ENCODE data around the gene HTR3D. TPM values are rescaled to one million over a fixed set of nuclear protein-coding genes. Genes with fewer than 3 reads are reported as not detected.
"Not testable (repeated sequence)": the region's sequence is repeated elsewhere in the genome, so short reads cannot be mapped to it uniquely, and the experiment has no call there.

The HTR3D gene
- polyA plus RNA-seq, 1 of the 3 experiments (the other 2 are of a cell fraction) = not detected

GRCh38 chr3:184037816-184038215, 6.3 kb downstream of the HTR3D start:
- H3K4me3 ChIP-seq (ENCODE audit: low read depth in 2 of 2, low read length in 1 of 2) = no peak overlapping the region
- no peak for DNase-seq
- H3K9me2 ChIP-seq = no peaks in the 10 kb centered on the region
- CTCF ChIA-PET = no interaction called here
- WGBS (ENCODE audit: low lambda C conversion rate) = 74% methylated on average over 7 of the region's 7 CpGs
- H3K9ac ChIP-seq = no peak overlapping the region
- H3K9me3 ChIP-seq = no peaks in the 10 kb centered on the region
- no peak overlapping the region for H2AFZ ChIP-seq (ENCODE audit: low read depth)
- no peak for TF ChIP-seq RAD21 (IDR thresholded peaks at IDR 0.05; ENCODE audit: low read length)
- TF ChIP-seq MAX (IDR thresholded peaks at IDR 0.05; ENCODE audit: low read depth) = no peak
- TF ChIP-seq NFIC (IDR thresholded peaks at IDR 0.05; ENCODE audit: borderline replicate concordance) = no peak
- no peak for TF ChIP-seq GABPA (IDR thresholded peaks at IDR 0.05; ENCODE audit: low read depth)
- no peak for TF ChIP-seq ELF1 (IDR thresholded peaks at IDR 0.05)
- TF ChIP-seq IRF3 (IDR thresholded peaks at IDR 0.05; ENCODE audit: low read depth, low read length) = no peak
- no peak for TF ChIP-seq POLR2AphosphoS5 (IDR thresholded peaks at IDR 0.05; ENCODE audit: low read depth, low read length)
- TF ChIP-seq MXI1 (IDR thresholded peaks at IDR 0.05; ENCODE audit: low read depth, low read length) = no peak
- no peak for TF ChIP-seq FOXM1 (IDR thresholded peaks at IDR 0.05; ENCODE audit: low read depth)
- TF ChIP-seq ZBTB33 (IDR thresholded peaks at IDR 0.05; ENCODE audit: borderline replicate concordance, low read depth) = no peak
- no peak for TF ChIP-seq REST (IDR thresholded peaks at IDR 0.05; ENCODE audit: low read depth, low read length)
- TF ChIP-seq NRF1 (IDR thresholded peaks at IDR 0.05; ENCODE audit: low read depth, low read length) = no peak
- no peak for TF ChIP-seq EZH2phosphoT487 (IDR thresholded peaks at IDR 0.05; ENCODE audit: borderline replicate concordance, low read depth)
- no peaks in the 10 kb centered on the region for H3K36me3 ChIP-seq (replicated peaks in 1 of 2; ENCODE audit: control insufficient read depth in 1 of 2, insufficient read depth in 2 of 2, low read length in 1 of 2)
- POLR2A ChIA-PET = no interaction called here
- no peaks in the 10 kb centered on the region for H3F3A ChIP-seq (replicated peaks; ENCODE audit: insufficient read depth)
- H3K79me2 ChIP-seq (ENCODE audit: insufficient read depth) = no peaks in the 10 kb centered on the region
- H3K27me3 ChIP-seq (ENCODE audit: insufficient read depth) = no peaks in the 10 kb centered on the region
- no peaks in the 10 kb centered on the region; a peak in 2 of 4 replicates for H3K4me1 ChIP-seq (ENCODE audit: control insufficient read depth in 1 of 2, insufficient read depth in 2 of 2, low read depth in 1 of 2, low read length in 1 of 2)
- no peak overlapping the region for H3K4me2 ChIP-seq
- H3K27ac ChIP-seq (ENCODE audit: low read depth in 2 of 2, low read length in 1 of 2) = no peak overlapping the region
- no peaks in the 10 kb centered on the region for H4K20me1 ChIP-seq (ENCODE audit: insufficient read depth)

GRCh38 chr3:184038307-184038706, 6.8 kb downstream of the HTR3D start:
- CTCF ChIA-PET; H3K27ac ChIP-seq (ENCODE audit: low read depth in 2 of 2, low read length in 1 of 2); POLR2A ChIA-PET; H3K4me1 ChIP-seq (ENCODE audit: control insufficient read depth in 1 of 2, insufficient read depth in 2 of 2, low read depth in 1 of 2, low read length in 1 of 2); H4K20me1 ChIP-seq (ENCODE audit: insufficient read depth); H3K27me3 ChIP-seq (ENCODE audit: insufficient read depth); H3K9me2 ChIP-seq; H3K79me2 ChIP-seq (ENCODE audit: insufficient read depth); H3K4me2 ChIP-seq; H2AFZ ChIP-seq (ENCODE audit: low read depth); H3K4me3 ChIP-seq (ENCODE audit: low read depth in 2 of 2, low read length in 1 of 2); DNase-seq; H3K36me3 ChIP-seq (replicated peaks in 1 of 2; ENCODE audit: control insufficient read depth in 1 of 2, insufficient read depth in 2 of 2, low read length in 1 of 2); H3K9me3 ChIP-seq; H3F3A ChIP-seq (replicated peaks; ENCODE audit: insufficient read depth); H3K9ac ChIP-seq: not testable (repeated sequence)
- 79% methylated on average over 5 of the region's 9 CpGs for WGBS (ENCODE audit: low lambda C conversion rate)

Data from SK-N-SH (cell line).